ENCODE results near the gene CDK5RAP2. TPM values are rescaled to one million over a fixed set of nuclear protein-coding genes. Genes with fewer than 3 reads are reported as not detected.
"Not testable (repeated sequence)": the region's sequence is repeated elsewhere in the genome, so short reads cannot be mapped to it uniquely, and the experiment has no call there.

Gene CDK5RAP2
- total and polyA plus RNA-seq, 2 experiments from 2014 or later, result 23.9 to 30.9 TPM

GRCh38 chr9:120464176-120464886 lies 115.6 kb downstream of the CDK5RAP2 start:
- Histone ChIP-seq H3K4me3 (no peak overlapping the region), H3K4me2 (no peak overlapping the region), H3K9me2 (replicated peaks; ENCODE audit: insufficient read depth) (no peaks in the 10 kb centered on the region), H3K27ac (no peak overlapping the region), H3K4me1 (ENCODE audit: insufficient read depth) (no peaks in the 10 kb centered on the region), H4K20me1 (ENCODE audit: insufficient read depth, poor library complexity, severe bottlenecking) (no peaks in the 10 kb centered on the region), H2AFZ (no peak overlapping the region), H3K36me3 (replicated peaks; ENCODE audit: insufficient read depth, low read depth) (no peaks in the 10 kb centered on the region), H3K27me3 (no peaks in the 10 kb centered on the region), H3K9me3 (ENCODE audit: low read depth) (no peaks in the 10 kb centered on the region), H3K79me2 (no peaks in the 10 kb centered on the region)
- no peak for TF ChIP-seq EZH2phosphoT487 (IDR thresholded peaks at IDR 0.05; ENCODE audit: low read depth, severe bottlenecking, unreplicated experiment)
- no peak for TF ChIP-seq EZH2 (IDR thresholded peaks at IDR 0.05; ENCODE audit: borderline replicate concordance)
- TF ChIP-seq CTCF (IDR thresholded peaks at IDR 0.05; ENCODE audit: poor library complexity), result no peak
- no peak for DNase-seq (ENCODE audit: low spot score)
- WGBS (ENCODE audit: low lambda C conversion rate, missing lambda C conversion rate), result 93% methylated on average over 6 of the region's 6 CpGs

DNA sequence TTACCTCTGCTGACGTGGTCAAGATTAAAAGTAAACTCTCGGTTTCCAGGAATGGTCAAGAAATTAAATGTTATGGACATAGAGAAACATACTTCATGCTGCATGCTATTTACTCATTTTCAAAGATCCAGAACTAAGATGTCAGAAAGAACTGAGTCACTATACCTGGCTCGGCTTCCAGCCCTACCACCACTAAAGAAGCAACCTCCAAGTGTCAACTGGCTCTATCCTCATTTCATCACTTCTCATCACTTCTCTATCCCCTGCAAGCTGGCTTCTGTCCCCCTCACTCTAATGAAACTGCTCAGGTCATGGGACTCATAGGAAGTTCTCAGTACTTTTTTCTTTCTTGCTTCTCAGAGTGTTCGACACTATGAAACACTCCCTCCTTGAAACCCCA lies 116.2 kb downstream of the CDK5RAP2 start:
- Histone ChIP-seq H3K4me2 (no peak overlapping the region), H3K4me3 (no peak overlapping the region), H3K36me3 (replicated peaks; ENCODE audit: insufficient read depth, low read depth) (no peaks in the 10 kb centered on the region), H3K9me3 (ENCODE audit: low read depth) (no peaks in the 10 kb centered on the region), H3K79me2 (no peaks in the 10 kb centered on the region), H3K27ac (no peak overlapping the region), H3K4me1 (ENCODE audit: insufficient read depth) (no peaks in the 10 kb centered on the region), H3K9me2 (replicated peaks; ENCODE audit: insufficient read depth) (no peaks in the 10 kb centered on the region), H2AFZ (no peak overlapping the region), H4K20me1 (ENCODE audit: insufficient read depth, poor library complexity, severe bottlenecking) (no peaks in the 10 kb centered on the region), H3K27me3 (no peaks in the 10 kb centered on the region)
- 92% methylated on average over 4 of the region's 4 CpGs for WGBS (ENCODE audit: low lambda C conversion rate, missing lambda C conversion rate)
- TF ChIP-seq EZH2 (IDR thresholded peaks at IDR 0.05; ENCODE audit: borderline replicate concordance) (no peak), EZH2phosphoT487 (IDR thresholded peaks at IDR 0.05; ENCODE audit: low read depth, severe bottlenecking, unreplicated experiment) (no peak), CTCF (IDR thresholded peaks at IDR 0.05; ENCODE audit: poor library complexity) (no peak)
- DNase-seq (ENCODE audit: low spot score), result no peak

DNA sequence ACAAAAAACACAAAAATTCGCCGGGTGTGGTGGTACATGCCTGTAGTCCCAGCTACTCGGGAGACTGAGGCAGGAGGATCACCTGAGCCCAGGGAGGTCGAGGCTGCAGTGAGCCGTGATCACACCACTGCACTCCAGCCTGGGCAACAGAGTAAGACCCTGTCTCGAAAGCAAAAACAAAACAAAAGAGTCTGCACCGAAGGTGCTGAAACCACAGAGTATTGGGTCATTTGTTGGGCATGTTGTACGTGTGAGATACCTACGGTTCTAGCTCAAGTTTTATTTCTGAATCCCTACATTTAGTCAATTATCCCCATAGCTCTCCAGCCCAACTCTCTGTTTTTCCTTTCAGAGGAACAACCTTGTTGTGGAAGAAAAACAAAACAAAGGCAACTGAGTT lies 118.3 kb downstream of the CDK5RAP2 start:
- not testable (repeated sequence) for H3K27ac ChIP-seq; H4K20me1 ChIP-seq (ENCODE audit: insufficient read depth, poor library complexity, severe bottlenecking); H3K9me3 ChIP-seq (ENCODE audit: low read depth); H3K4me2 ChIP-seq; H3K4me1 ChIP-seq (ENCODE audit: insufficient read depth); H3K27me3 ChIP-seq; H3K36me3 ChIP-seq (replicated peaks; ENCODE audit: insufficient read depth, low read depth); H3K79me2 ChIP-seq; DNase-seq (ENCODE audit: low spot score); H2AFZ ChIP-seq; H3K4me3 ChIP-seq; H3K9me2 ChIP-seq (replicated peaks; ENCODE audit: insufficient read depth)
- 99% methylated on average over 9 of the region's 9 CpGs for WGBS (ENCODE audit: low lambda C conversion rate, missing lambda C conversion rate)

DNA sequence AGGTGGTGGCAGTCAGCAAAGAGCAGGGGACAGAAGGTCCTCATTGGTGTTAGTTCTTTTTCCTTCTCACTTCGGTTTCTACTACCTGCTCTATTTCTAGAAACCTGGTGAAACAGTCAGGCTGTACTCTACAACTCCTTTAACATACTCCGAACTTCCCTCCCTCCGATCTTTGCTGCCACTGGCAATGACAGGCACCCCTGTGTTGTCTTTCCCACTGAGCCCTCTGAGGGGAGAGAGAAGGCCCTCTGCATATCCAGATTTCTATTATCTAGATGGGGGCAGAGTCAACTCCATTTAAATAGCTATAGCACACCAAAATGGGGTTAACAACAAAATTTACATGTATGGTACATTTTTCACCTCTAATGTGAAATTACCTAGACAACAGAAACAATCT lies 123.7 kb downstream of the CDK5RAP2 start:
- Histone ChIP-seq H3K4me1 (ENCODE audit: insufficient read depth) (no peaks in the 10 kb centered on the region), H3K4me3 (no peak overlapping the region), H3K79me2 (no peaks in the 10 kb centered on the region), H3K27ac (no peak overlapping the region), H3K9me2 (replicated peaks; ENCODE audit: insufficient read depth) (no peaks in the 10 kb centered on the region), H4K20me1 (ENCODE audit: insufficient read depth, poor library complexity, severe bottlenecking) (no peaks in the 10 kb centered on the region), H3K4me2 (no peak overlapping the region), H3K27me3 (no peaks in the 10 kb centered on the region), H3K9me3 (ENCODE audit: low read depth) (no peaks in the 10 kb centered on the region), H2AFZ (no peak overlapping the region), H3K36me3 (replicated peaks; ENCODE audit: insufficient read depth, low read depth) (no peaks in the 10 kb centered on the region)
- DNase-seq (ENCODE audit: low spot score), result no peak
- 94% methylated on average over 3 of the region's 3 CpGs for WGBS (ENCODE audit: low lambda C conversion rate, missing lambda C conversion rate)
- TF ChIP-seq CTCF (IDR thresholded peaks at IDR 0.05; ENCODE audit: poor library complexity) (no peak), EZH2phosphoT487 (IDR thresholded peaks at IDR 0.05; ENCODE audit: low read depth, severe bottlenecking, unreplicated experiment) (no peak), EZH2 (IDR thresholded peaks at IDR 0.05; ENCODE audit: borderline replicate concordance) (no peak)
